OCI-LY7 (cell line): ENCODE results near the gene THEMIS. TPM values are rescaled to one million over a fixed set of nuclear protein-coding genes. Genes with fewer than 3 reads are reported as not detected.

Experiments used
- BruUV-seq: library from RNA; stranded (reverse); fragments of 400-500 nt; replicated peaks from 2 replicates; lab custom pipeline; 2021; lab: Mats Ljungman, UMichigan
- CTCF ChIA-PET: fragments of 300-600 bp; sonication (Branson Sonifier 250); formaldehyde crosslinking; loops from one replicate; lab custom pipeline; 2022; ENCODE audit warnings: antibody characterized with exemption; ENCODE audit not compliant: unreplicated experiment; lab: Charles Lee
- POLR2A ChIA-PET: fragments of 300-600 bp; sonication (Branson Sonifier 250); formaldehyde crosslinking; loops from one replicate; lab custom pipeline; 2022; ENCODE audit warnings: antibody characterized with exemption; lab: Charles Lee
- DNase-seq: peaks from one replicate; pipeline ENCODE4 v3.0.0-alpha.2; 2015; ENCODE audit warnings: low spot score
- H2AFZ ChIP-seq: fragments of 200-600 bp; sonication (generic), shearing (Covaris generic); 2 replicates; pipeline ENCODE4 v1.6.1; 2014; ENCODE audit warnings: mild to moderate bottlenecking, antibody characterized with exemption, low read length, moderate library complexity
- H3K27ac ChIP-seq: fragments of 200-600 bp; sonication (generic); 2 replicates; pipeline ENCODE4 v1.5.1; 2014; ENCODE audit warnings: mixed run types, low read depth, mild to moderate bottlenecking, moderate library complexity, low read length, inconsistent platforms; ENCODE audit not compliant: poor library complexity, severe bottlenecking
- H3K36me3 ChIP-seq: fragments of 200-600 bp; sonication (generic); 2 replicates; pipeline ENCODE4 v1.6.1; 2014; ENCODE audit warnings: mild to moderate bottlenecking, antibody characterized with exemption, low read length, moderate library complexity, mixed read lengths; ENCODE audit not compliant: insufficient read depth
- H3K4me1 ChIP-seq: fragments of 200-600 bp; sonication (generic); 2 replicates; pipeline ENCODE4 v1.5.1; 2014; ENCODE audit warnings: mild to moderate bottlenecking, low read length; ENCODE audit not compliant: insufficient read depth, poor library complexity, severe bottlenecking
- H3K4me2 ChIP-seq: fragments of 200-600 bp; sonication (generic); 2 replicates; pipeline ENCODE4 v1.6.1; 2014; ENCODE audit warnings: mild to moderate bottlenecking, low read length
- H3K4me3 ChIP-seq: fragments of 200-600 bp; sonication (generic); 2 replicates; pipeline ENCODE4 v1.5.1; 2014; ENCODE audit warnings: mild to moderate bottlenecking, low read depth, low read length; ENCODE audit not compliant: poor library complexity, severe bottlenecking
- H3K79me2 ChIP-seq: fragments of 200-600 bp; sonication (generic); 2 replicates; pipeline ENCODE4 v1.6.1; 2016; ENCODE audit warnings: low read depth, mild to moderate bottlenecking, low read length, moderate library complexity, mixed read lengths; ENCODE audit not compliant: insufficient read depth
- H3K9me2 ChIP-seq: fragments of 200-600 bp; sonication (generic); 2 replicates; pipeline ENCODE4 v1.6.1; 2016; ENCODE audit warnings: mild to moderate bottlenecking, low read length, mixed read lengths; ENCODE audit not compliant: insufficient read depth
- H3K9me3 ChIP-seq: fragments of 200-600 bp; sonication (generic); 2 replicates; pipeline ENCODE4 v1.6.1; 2014; ENCODE audit warnings: mild to moderate bottlenecking, mixed run types, low read length, mixed read lengths
- H4K20me1 ChIP-seq: fragments of 200-600 bp; sonication (generic); 2 replicates; pipeline ENCODE4 v1.6.1; 2014; ENCODE audit warnings: mild to moderate bottlenecking, antibody characterized with exemption, low read length, moderate library complexity, mixed read lengths; ENCODE audit not compliant: insufficient read depth
- EZH2phosphoT487 ChIP-seq: fragments of 200-600 bp; sonication (generic); IDR thresholded peaks from 2 replicates; pipeline ENCODE4 v1.6.1; 2018; ENCODE audit warnings: low read depth, borderline replicate concordance, mild to moderate bottlenecking, mixed run types, antibody characterized with exemption, low read length, moderate library complexity, mixed read lengths
- intact Hi-C: fragments of 100-400 bp; cut with micrococcal nuclease; formaldehyde crosslinking; loops from one replicate; pipeline ENCODE4 v1.10.0; 2022; ENCODE audit not compliant: unreplicated experiment
- total RNA-seq, 2 experiments: library from RNA; depleted of rRNA in 1 of 2; stranded (reverse); fragments of >200 nt in 1 of 2; shearing (Covaris generic) in 1 of 2; gene quantifications; 2 replicates each; pipeline ENCODE4 v1.2.3, GENCODE V29; 2014 to 2022
- TF ChIP-seq, protein P1 (sequence below): fragments of 200-600 bp; sonication (generic); conservative IDR thresholded peaks from 2 replicates; pipeline ENCODE4 v1.5.1; 2014; ENCODE audit warnings: mild to moderate bottlenecking, antibody characterized with exemption, low read length, moderate library complexity, mixed read lengths

The THEMIS gene
- total RNA-seq, 2 experiments from 2014 or later, result not detected

- DNase-seq, result no peak
- ChIA-PET CTCF (no interaction called here), POLR2A (interaction anchor here (0.6 to 1.2 kb wide), 3 partner anchors 9 to 198 kb away, joined by 3 to 4 read pairs (median 4); no protein-coding TSS in a partner anchor)
- TF ChIP-seq, protein P1, sequence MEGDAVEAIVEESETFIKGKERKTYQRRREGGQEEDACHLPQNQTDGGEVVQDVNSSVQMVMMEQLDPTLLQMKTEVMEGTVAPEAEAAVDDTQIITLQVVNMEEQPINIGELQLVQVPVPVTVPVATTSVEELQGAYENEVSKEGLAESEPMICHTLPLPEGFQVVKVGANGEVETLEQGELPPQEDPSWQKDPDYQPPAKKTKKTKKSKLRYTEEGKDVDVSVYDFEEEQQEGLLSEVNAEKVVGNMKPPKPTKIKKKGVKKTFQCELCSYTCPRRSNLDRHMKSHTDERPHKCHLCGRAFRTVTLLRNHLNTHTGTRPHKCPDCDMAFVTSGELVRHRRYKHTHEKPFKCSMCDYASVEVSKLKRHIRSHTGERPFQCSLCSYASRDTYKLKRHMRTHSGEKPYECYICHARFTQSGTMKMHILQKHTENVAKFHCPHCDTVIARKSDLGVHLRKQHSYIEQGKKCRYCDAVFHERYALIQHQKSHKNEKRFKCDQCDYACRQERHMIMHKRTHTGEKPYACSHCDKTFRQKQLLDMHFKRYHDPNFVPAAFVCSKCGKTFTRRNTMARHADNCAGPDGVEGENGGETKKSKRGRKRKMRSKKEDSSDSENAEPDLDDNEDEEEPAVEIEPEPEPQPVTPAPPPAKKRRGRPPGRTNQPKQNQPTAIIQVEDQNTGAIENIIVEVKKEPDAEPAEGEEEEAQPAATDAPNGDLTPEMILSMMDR, result no peak
- no peak for TF ChIP-seq EZH2phosphoT487
- Histone ChIP-seq H2AFZ (no peak overlapping the region), H3K27ac (no peak overlapping the region), H3K9me3 (no peaks in the 10 kb centered on the region), H3K4me1 (no peaks in the 10 kb centered on the region), H3K9me2 (no peaks in the 10 kb centered on the region), H3K4me3 (no peak overlapping the region), H4K20me1 (no peaks in the 10 kb centered on the region), H3K4me2 (no peak overlapping the region), H3K36me3 (no peaks in the 10 kb centered on the region), H3K79me2 (no peaks in the 10 kb centered on the region)
- BruUV-seq, result no TSS peak
- intact Hi-C loops, result no loop called here
Measured at GRCh38 chr6:127918506-127919427, 17.9 kb upstream of the THEMIS start.

- no peaks in the 10 kb centered on the region for H3K4me1 ChIP-seq
- H3K9me2 ChIP-seq, result no peaks in the 10 kb centered on the region
- no peaks in the 10 kb centered on the region for H3K9me3 ChIP-seq
- TF ChIP-seq, protein P1, result no peak
- TF ChIP-seq EZH2phosphoT487, result no peak
- no peaks in the 10 kb centered on the region for H4K20me1 ChIP-seq
- no peak overlapping the region for H3K27ac ChIP-seq
- ChIA-PET POLR2A (no interaction called here), CTCF (no interaction called here)
- no peaks in the 10 kb centered on the region for H3K36me3 ChIP-seq
- BruUV-seq, result no TSS peak
- H3K4me3 ChIP-seq, result no peak overlapping the region
- H2AFZ ChIP-seq, result no peak overlapping the region
- H3K4me2 ChIP-seq, result no peak overlapping the region
- DNase-seq, result no peak
- intact Hi-C loops, result no loop called here
- no peaks in the 10 kb centered on the region for H3K79me2 ChIP-seq
Measured at GRCh38 chr6:127917766-127918165, 16.9 kb upstream of the THEMIS start.

DNA sequence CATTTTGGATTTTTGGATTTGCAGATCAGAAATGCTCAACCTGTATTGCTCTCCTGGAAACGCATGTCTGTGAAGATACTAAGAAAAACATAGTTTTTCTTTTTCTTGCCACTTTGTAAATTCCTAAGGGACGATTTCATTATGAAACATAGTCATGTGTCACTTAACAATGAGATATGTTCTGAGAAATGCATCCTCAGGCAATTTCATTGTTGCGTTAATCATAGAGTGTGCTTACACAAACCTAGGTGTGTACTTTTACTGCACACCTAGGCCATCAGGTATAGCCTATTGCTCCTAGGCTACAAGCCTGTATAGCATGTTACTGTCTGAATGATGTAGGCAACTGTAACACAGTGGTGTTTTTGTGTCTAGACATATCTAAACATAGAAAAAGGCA lies 13.4 kb upstream of the THEMIS start:
- BruUV-seq, result no TSS peak
- Histone ChIP-seq H3K36me3 (no peaks in the 10 kb centered on the region), H3K4me1 (no peaks in the 10 kb centered on the region), H3K79me2 (no peaks in the 10 kb centered on the region), H3K9me3 (no peaks in the 10 kb centered on the region), H3K27ac (no peak overlapping the region), H3K4me2 (no peak overlapping the region), H3K9me2 (no peaks in the 10 kb centered on the region), H4K20me1 (no peaks in the 10 kb centered on the region), H3K4me3 (no peak overlapping the region), H2AFZ (no peak overlapping the region)
- CTCF ChIA-PET, result no interaction called here
- no peak for DNase-seq
- intact Hi-C loops, result no loop called here
- POLR2A ChIA-PET, result no interaction called here
- TF ChIP-seq, protein P1, result no peak
- TF ChIP-seq EZH2phosphoT487, result no peak
